NCI-H526 treated with DMSO at 0.1 percent for 48 hours (cell line): ENCODE data around the gene LAMB2.

Source experiments
- DNase-seq: peaks from one replicate; lab custom pipeline; 2025; lab: John Stamatoyannopoulos, UW

Gene LAMB2

GRCh38 chr3:49121132-49121736, 11.6 kb downstream of the LAMB2 start:
- no peak for DNase-seq

GRCh38 chr3:49120438-49121131, 12.3 kb downstream of the LAMB2 start, which contains the start of gene USP19:
USP19 (minus strand) TSS chr3:49120823; CDS start chr3:49119145, 1,678 bp downstream.
- DNase-seq, result peak; percentile 57

- no peak for DNase-seq
Measured at GRCh38 chr3:49120096-49120437, 12.8 kb downstream of the LAMB2 start.

GRCh38 chr3:49119439-49119838, 13.4 kb downstream of the LAMB2 start:
- no peak for DNase-seq

- no peak for DNase-seq
Measured at GRCh38 chr3:49119036-49119435, 13.8 kb downstream of the LAMB2 start.

GRCh38 chr3:49112262-49112661, 20.6 kb downstream of the LAMB2 start:
- no peak for DNase-seq

- no peak for DNase-seq
Measured at GRCh38 chr3:49111347-49111746, 21.5 kb downstream of the LAMB2 start.

GRCh38 chr3:49110780-49111179, 22.1 kb downstream of the LAMB2 start:
- DNase-seq, result no peak

- no peak for DNase-seq
Measured at GRCh38 chr3:49108346-49108745, 24.5 kb downstream of the LAMB2 start.

- DNase-seq, result peak; percentile 72
Measured at GRCh38 chr3:49104427-49105291, 28.2 kb downstream of the LAMB2 start, which contains the start of gene QARS1. QARS1 (minus strand) TSS chr3:49104757; CDS start chr3:49104733, 24 bp downstream.

GRCh38 chr3:49104052-49104426, 28.8 kb downstream of the LAMB2 start:
- DNase-seq, result no peak

GRCh38 chr3:49100046-49100615, 32.7 kb downstream of the LAMB2 start:
- DNase-seq, result no peak

GRCh38 chr3:49098910-49099630, 33.8 kb downstream of the LAMB2 start:
- no peak for DNase-seq

- DNase-seq, result no peak
Measured at GRCh38 chr3:49098429-49098828, 34.4 kb downstream of the LAMB2 start.

- peak; percentile 91 for DNase-seq
Measured at GRCh38 chr3:49093853-49094767, 38.7 kb downstream of the LAMB2 start, which contains the start of gene QRICH1. QRICH1 (minus strand) TSS chr3:49094071; CDS start chr3:49077017, 17,054 bp downstream.

- peak; percentile 32 for DNase-seq
Measured at GRCh38 chr3:49092938-49093852, 39.7 kb downstream of the LAMB2 start.

- no peak for DNase-seq
Measured at GRCh38 chr3:49081429-49081828, 51.4 kb downstream of the LAMB2 start.

GRCh38 chr3:49079270-49079669, 53.6 kb downstream of the LAMB2 start:
- no peak for DNase-seq

- DNase-seq, result no peak
Measured at GRCh38 chr3:49076646-49077045, 56.2 kb downstream of the LAMB2 start.
